Measurements from ENCODE around the gene MRPL45. TPM values are rescaled to one million over a fixed set of nuclear protein-coding genes. Genes with fewer than 3 reads are reported as not detected.

MRPL45 gene
- total RNA-seq, 1 donor from 2014 or later = 34.3 TPM

- Histone ChIP-seq H3K36me3 (ENCODE audit: insufficient read depth, low read length) (no peaks in the 10 kb centered on the region), H3K4me3 (ENCODE audit: insufficient read depth, low read depth, low read length) (no peak overlapping the region), H3K79me2 (ENCODE audit: insufficient read depth, low read length) (no peaks in the 10 kb centered on the region), H3K9ac (ENCODE audit: low read length) (no peak overlapping the region), H4K20me1 (ENCODE audit: insufficient read depth, low read length) (no peaks in the 10 kb centered on the region), H2AFZ (ENCODE audit: low read depth, low read length) (no peak overlapping the region), H3K4me2 (ENCODE audit: low read length) (no peak overlapping the region), H3K27me3 (ENCODE audit: insufficient read depth, low read length) (peaks cover 13% of the 10 kb centered on the region), H3K27ac (ENCODE audit: low read depth, low read length) (no peak overlapping the region), H3K9me3 (ENCODE audit: insufficient read depth, low read depth, low read length) (no peaks in the 10 kb centered on the region), H3K4me1 (ENCODE audit: insufficient read depth, low read length) (no peaks in the 10 kb centered on the region)
- FAIRE-seq (no peak), DNase-seq (ENCODE audit: low read depth) (no peak)
- TF ChIP-seq EZH2 (IDR thresholded peaks at IDR 0.05; ENCODE audit: insufficient read depth, low read length) = no peak
- no peak for TF ChIP-seq CTCF (IDR thresholded peaks at IDR 0.05; ENCODE audit: insufficient read depth, low read depth, low read length)
- Mint-ChIP-seq H3K27ac (ENCODE audit: unreplicated experiment) (no peak overlapping the region), H3K27me3 (ENCODE audit: low read depth, unreplicated experiment) (peaks cover 39% of the 10 kb centered on the region), H3K36me3 (ENCODE audit: low read depth, unreplicated experiment) (no peaks in the 10 kb centered on the region), H3K9me3 (ENCODE audit: unreplicated experiment) (peaks cover 2% of the 10 kb centered on the region), H3K4me1 (ENCODE audit: low read depth, unreplicated experiment) (no peaks in the 10 kb centered on the region), H3K4me3 (ENCODE audit: unreplicated experiment) (no peak overlapping the region)
These were observed 44.2 kb downstream of the MRPL45 start for GRCh38 chr17:38341035-38341721.

GRCh38 chr17:38342886-38343607 lies 46.1 kb downstream of the MRPL45 start:
- no peak overlapping the region for H2AFZ ChIP-seq (ENCODE audit: low read depth, low read length)
- H3K4me3 Mint-ChIP-seq (ENCODE audit: unreplicated experiment) = no peak overlapping the region
- no peak for FAIRE-seq
- H3K36me3 Mint-ChIP-seq (ENCODE audit: low read depth, unreplicated experiment) = no peaks in the 10 kb centered on the region
- H3K27ac Mint-ChIP-seq (ENCODE audit: unreplicated experiment) = no peak overlapping the region
- H3K4me3 ChIP-seq (ENCODE audit: insufficient read depth, low read depth, low read length) = no peak overlapping the region
- no peaks in the 10 kb centered on the region for H3K9me3 Mint-ChIP-seq (ENCODE audit: unreplicated experiment)
- H3K27ac ChIP-seq (ENCODE audit: low read depth, low read length) = no peak overlapping the region
- H3K27me3 ChIP-seq (ENCODE audit: insufficient read depth, low read length) = peaks cover 9% of the 10 kb centered on the region
- no peaks in the 10 kb centered on the region for H3K4me1 ChIP-seq (ENCODE audit: insufficient read depth, low read length)
- H3K4me1 Mint-ChIP-seq (ENCODE audit: low read depth, unreplicated experiment) = no peaks in the 10 kb centered on the region
- H3K79me2 ChIP-seq (ENCODE audit: insufficient read depth, low read length) = no peaks in the 10 kb centered on the region
- no peak for DNase-seq (ENCODE audit: low read depth)
- no peaks in the 10 kb centered on the region for H4K20me1 ChIP-seq (ENCODE audit: insufficient read depth, low read length)
- TF ChIP-seq CTCF (IDR thresholded peaks at IDR 0.05; ENCODE audit: insufficient read depth, low read depth, low read length) (no peak), EZH2 (IDR thresholded peaks at IDR 0.05; ENCODE audit: insufficient read depth, low read length) (no peak)
- H3K4me2 ChIP-seq (ENCODE audit: low read length) = no peak overlapping the region
- H3K36me3 ChIP-seq (ENCODE audit: insufficient read depth, low read length) = no peaks in the 10 kb centered on the region
- H3K9me3 ChIP-seq (ENCODE audit: insufficient read depth, low read depth, low read length) = no peaks in the 10 kb centered on the region
- H3K9ac ChIP-seq (ENCODE audit: low read length) = no peak overlapping the region
- H3K27me3 Mint-ChIP-seq (ENCODE audit: low read depth, unreplicated experiment) = peaks cover 22% of the 10 kb centered on the region
